ENCODE measurements around the gene PDIA5. TPM values are rescaled to one million over a fixed set of nuclear protein-coding genes. Genes with fewer than 3 reads are reported as not detected.
"Not testable (repeated sequence)": the region's sequence is repeated elsewhere in the genome, so short reads cannot be mapped to it uniquely, and the experiment has no call there.

The PDIA5 gene
- total RNA-seq, 1 experiment from 2014 or later = 18.8 TPM

- no peak for DNase-seq (ENCODE audit: low read depth)
Measured at GRCh38 chr3:123092243-123092642, 25.4 kb downstream of the PDIA5 start.

- no peak for DNase-seq (ENCODE audit: low read depth)
Measured at GRCh38 chr3:123093696-123094095, 26.9 kb downstream of the PDIA5 start.

GRCh38 chr3:123094516-123095313 lies 27.9 kb downstream of the PDIA5 start:
- no peak for DNase-seq (ENCODE audit: low read depth)

- no peak for DNase-seq (ENCODE audit: low read depth)
Measured at GRCh38 chr3:123096126-123096525, 29.3 kb downstream of the PDIA5 start.

GRCh38 chr3:123096731-123097130 lies 29.9 kb downstream of the PDIA5 start:
- no peak for DNase-seq (ENCODE audit: low read depth)

GRCh38 chr3:123098426-123099330 lies 31.9 kb downstream of the PDIA5 start:
- no peak for DNase-seq (ENCODE audit: low read depth)

- DNase-seq (ENCODE audit: low read depth) = no peak
Measured at GRCh38 chr3:123099331-123100192, 32.7 kb downstream of the PDIA5 start.

- no peak for DNase-seq (ENCODE audit: low read depth)
Measured at GRCh38 chr3:123100193-123100776, 33.5 kb downstream of the PDIA5 start.

- DNase-seq (ENCODE audit: low read depth) = no peak
Measured at GRCh38 chr3:123102249-123102648, 35.4 kb downstream of the PDIA5 start.

GRCh38 chr3:123102826-123103225 lies 36.0 kb downstream of the PDIA5 start:
- no peak for DNase-seq (ENCODE audit: low read depth)

- peak; percentile 83 for DNase-seq (ENCODE audit: low read depth)
Measured at GRCh38 chr3:123104550-123104949, 37.7 kb downstream of the PDIA5 start.

GRCh38 chr3:123105201-123106189 lies 38.7 kb downstream of the PDIA5 start:
- DNase-seq (ENCODE audit: low read depth) = no peak

GRCh38 chr3:123110282-123110975 lies 43.6 kb downstream of the PDIA5 start:
- DNase-seq (ENCODE audit: low read depth) = no peak

GRCh38 chr3:123110976-123111615 lies 44.3 kb downstream of the PDIA5 start:
- no peak for DNase-seq (ENCODE audit: low read depth)

GRCh38 chr3:123111640-123112039 lies 44.8 kb downstream of the PDIA5 start:
- no peak for DNase-seq (ENCODE audit: low read depth)

- no peak for DNase-seq (ENCODE audit: low read depth)
Measured at GRCh38 chr3:123112232-123112631, 45.4 kb downstream of the PDIA5 start.

GRCh38 chr3:123112656-123113055 lies 45.8 kb downstream of the PDIA5 start:
- DNase-seq (ENCODE audit: low read depth) = not testable (repeated sequence)

- DNase-seq (ENCODE audit: low read depth) = no peak
Measured at GRCh38 chr3:123113889-123114450, 47.1 kb downstream of the PDIA5 start.

Data from LHCN-M2 (cell line).